ENCODE measurements around the gene LUC7L3. TPM values are rescaled to one million over a fixed set of nuclear protein-coding genes. Genes with fewer than 3 reads are reported as not detected.

The LUC7L3 gene
- total RNA-seq, 1 experiment from 2014 or later, result 185 TPM

DNA sequence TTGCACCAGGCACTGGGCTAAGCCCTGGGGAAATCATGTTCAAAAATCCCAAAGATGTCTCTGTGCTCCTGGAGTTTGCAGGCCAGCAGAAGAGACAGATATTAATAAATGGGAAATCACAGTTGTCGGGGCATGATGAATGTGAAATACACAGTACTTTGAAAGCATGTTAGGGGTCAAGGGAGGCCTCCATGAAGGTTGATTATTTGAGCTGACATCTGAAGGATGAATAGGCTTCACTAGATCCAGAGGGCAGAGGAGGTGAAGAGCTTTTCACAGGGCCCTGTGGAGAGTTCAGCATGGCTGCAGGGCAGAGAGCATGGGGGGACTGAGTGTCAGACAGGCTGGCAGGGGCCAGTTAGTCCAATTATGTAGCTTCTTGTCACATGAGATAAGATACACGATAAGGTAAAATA lies 45.3 kb downstream of the LUC7L3 start:
- intact Hi-C loops (cut with micrococcal nuclease; ENCODE audit: unreplicated experiment), result no loop called here
- H3K27ac ChIP-seq (ENCODE audit: low read depth, low read length, poor library complexity, severe bottlenecking), result no peak overlapping the region
- H3K9me3 ChIP-seq (ENCODE audit: low read depth, low read length, poor library complexity, severe bottlenecking), result no peaks in the 10 kb centered on the region
- TF ChIP-seq, protein P1, sequence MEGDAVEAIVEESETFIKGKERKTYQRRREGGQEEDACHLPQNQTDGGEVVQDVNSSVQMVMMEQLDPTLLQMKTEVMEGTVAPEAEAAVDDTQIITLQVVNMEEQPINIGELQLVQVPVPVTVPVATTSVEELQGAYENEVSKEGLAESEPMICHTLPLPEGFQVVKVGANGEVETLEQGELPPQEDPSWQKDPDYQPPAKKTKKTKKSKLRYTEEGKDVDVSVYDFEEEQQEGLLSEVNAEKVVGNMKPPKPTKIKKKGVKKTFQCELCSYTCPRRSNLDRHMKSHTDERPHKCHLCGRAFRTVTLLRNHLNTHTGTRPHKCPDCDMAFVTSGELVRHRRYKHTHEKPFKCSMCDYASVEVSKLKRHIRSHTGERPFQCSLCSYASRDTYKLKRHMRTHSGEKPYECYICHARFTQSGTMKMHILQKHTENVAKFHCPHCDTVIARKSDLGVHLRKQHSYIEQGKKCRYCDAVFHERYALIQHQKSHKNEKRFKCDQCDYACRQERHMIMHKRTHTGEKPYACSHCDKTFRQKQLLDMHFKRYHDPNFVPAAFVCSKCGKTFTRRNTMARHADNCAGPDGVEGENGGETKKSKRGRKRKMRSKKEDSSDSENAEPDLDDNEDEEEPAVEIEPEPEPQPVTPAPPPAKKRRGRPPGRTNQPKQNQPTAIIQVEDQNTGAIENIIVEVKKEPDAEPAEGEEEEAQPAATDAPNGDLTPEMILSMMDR (conservative IDR thresholded peaks at IDR 0.05; ENCODE audit: low read depth, low read length), result no peak
- TF ChIP-seq EZH2 (IDR thresholded peaks at IDR 0.05; ENCODE audit: borderline replicate concordance, low read depth, low read length, poor library complexity, severe bottlenecking), result no peak
- no peaks in the 10 kb centered on the region for H3K36me3 ChIP-seq (ENCODE audit: insufficient read depth, low read length, poor library complexity, severe bottlenecking)
- DNase-seq (ENCODE audit: low spot score), result no peak
- CTCF ChIA-PET, result no interaction called here
- H3K4me3 ChIP-seq (ENCODE audit: low read depth, low read length, poor library complexity, severe bottlenecking), result no peak overlapping the region
- peaks cover 18% of the 10 kb centered on the region for H3K4me1 ChIP-seq (ENCODE audit: insufficient read depth, low read length, poor library complexity, severe bottlenecking)
- no peaks in the 10 kb centered on the region for H3K27me3 ChIP-seq (replicated peaks; ENCODE audit: insufficient read depth, low read depth, low read length, poor library complexity)
- POLR2A ChIA-PET (ENCODE audit: low non-redundant PET), result no interaction called here
- no TSS peak for BruUV-seq (replicated peaks)

DNA sequence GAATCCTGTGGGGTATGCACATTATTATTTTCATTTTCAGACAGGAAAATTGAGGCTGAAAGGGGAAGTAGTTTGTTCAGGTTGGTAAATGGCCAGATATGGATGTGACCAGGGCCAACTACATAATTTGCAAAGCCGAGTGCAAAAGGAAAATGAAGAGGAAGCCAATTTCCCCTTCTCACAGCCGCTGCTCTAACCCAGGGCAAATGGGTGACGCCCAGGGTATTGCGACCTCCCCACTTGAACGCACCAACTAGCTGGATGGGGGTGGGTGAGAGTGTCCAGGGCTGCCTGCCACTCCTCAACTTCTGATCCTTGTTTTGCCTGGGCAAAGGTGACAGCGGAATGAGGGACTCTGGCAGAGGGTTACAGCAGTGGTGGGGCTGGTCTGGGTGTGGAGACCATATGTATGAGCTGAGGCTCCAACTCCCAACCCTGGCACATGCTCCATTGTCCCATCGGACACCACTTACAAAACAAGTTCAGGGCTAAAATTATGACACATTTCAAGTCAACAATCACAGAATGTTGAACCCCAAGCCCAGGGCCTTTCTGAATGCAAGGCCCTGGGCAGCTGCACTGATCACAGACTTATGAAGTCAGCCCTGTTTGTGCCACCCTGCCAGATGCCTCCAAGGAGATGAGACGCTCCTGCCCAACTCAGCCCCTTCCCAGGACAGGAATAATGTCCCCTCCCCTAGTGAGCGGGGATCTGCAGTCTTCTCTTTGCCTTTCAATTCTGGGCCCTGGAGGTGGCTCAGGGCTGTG lies 46.2 kb downstream of the LUC7L3 start:
- Histone ChIP-seq H3K4me3 (ENCODE audit: low read depth, low read length, poor library complexity, severe bottlenecking) (no peak overlapping the region), H3K9me3 (ENCODE audit: low read depth, low read length, poor library complexity, severe bottlenecking) (no peaks in the 10 kb centered on the region), H3K4me1 (ENCODE audit: insufficient read depth, low read length, poor library complexity, severe bottlenecking) (peaks cover 18% of the 10 kb centered on the region), H3K27me3 (replicated peaks; ENCODE audit: insufficient read depth, low read depth, low read length, poor library complexity) (no peaks in the 10 kb centered on the region), H3K27ac (ENCODE audit: low read depth, low read length, poor library complexity, severe bottlenecking) (no peak overlapping the region), H3K36me3 (ENCODE audit: insufficient read depth, low read length, poor library complexity, severe bottlenecking) (no peaks in the 10 kb centered on the region)
- ChIA-PET POLR2A (ENCODE audit: low non-redundant PET) (no interaction called here), CTCF (interaction anchor here (0.6 kb wide), 1 partner anchor 194 kb away, joined by 5 read pairs; no protein-coding TSS in a partner anchor)
- TF ChIP-seq EZH2 (IDR thresholded peaks at IDR 0.05; ENCODE audit: borderline replicate concordance, low read depth, low read length, poor library complexity, severe bottlenecking), result no peak
- intact Hi-C loops (cut with micrococcal nuclease; ENCODE audit: unreplicated experiment), result no loop called here
- BruUV-seq (replicated peaks), result no TSS peak
- no peak for DNase-seq (ENCODE audit: low spot score)

DNA sequence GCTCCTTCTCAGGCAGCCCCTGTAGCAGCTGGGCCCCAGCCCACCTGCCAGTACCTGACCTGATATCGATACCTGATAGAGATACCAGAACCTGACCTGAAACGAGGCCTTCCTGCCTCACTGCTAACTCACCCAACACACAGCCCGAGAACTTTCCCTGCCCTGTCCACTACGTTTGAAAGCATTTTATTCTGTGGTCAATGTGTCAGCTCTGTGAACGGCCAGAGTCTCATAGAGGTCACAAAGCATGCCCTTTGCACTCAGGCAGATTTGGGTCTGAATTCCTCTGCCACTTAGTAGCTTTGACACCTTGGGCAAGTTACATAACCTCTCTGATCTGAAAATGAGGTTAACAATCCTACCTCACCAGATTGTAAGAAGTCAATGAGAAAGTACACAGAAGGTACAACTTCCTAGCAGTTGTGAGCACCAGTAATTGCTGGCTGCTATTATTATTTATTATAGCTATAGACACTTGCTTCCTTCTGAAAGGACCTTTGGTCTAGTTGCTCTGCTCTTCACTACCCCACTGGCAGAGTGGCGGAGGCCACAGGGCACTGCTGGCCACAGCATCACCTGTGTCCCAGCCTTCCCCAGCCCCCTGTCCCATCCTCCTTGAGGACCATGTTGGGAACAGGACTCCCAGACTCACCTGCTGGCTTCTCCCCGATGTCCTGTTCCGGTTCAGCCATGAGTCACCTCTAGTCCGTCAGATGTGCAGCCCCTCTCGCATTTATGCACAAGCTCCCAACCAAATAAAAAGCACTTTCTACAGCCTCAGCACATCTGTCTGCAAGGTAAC lies 47.0 kb downstream of the LUC7L3 start:
- no peak overlapping the region for H3K4me3 ChIP-seq (ENCODE audit: low read depth, low read length, poor library complexity, severe bottlenecking)
- intact Hi-C loops (cut with micrococcal nuclease; ENCODE audit: unreplicated experiment), result no loop called here
- no peaks in the 10 kb centered on the region for H3K27me3 ChIP-seq (replicated peaks; ENCODE audit: insufficient read depth, low read depth, low read length, poor library complexity)
- no peak overlapping the region for H3K27ac ChIP-seq (ENCODE audit: low read depth, low read length, poor library complexity, severe bottlenecking)
- H3K4me1 ChIP-seq (ENCODE audit: insufficient read depth, low read length, poor library complexity, severe bottlenecking), result peaks cover 18% of the 10 kb centered on the region
- no TSS peak for BruUV-seq (replicated peaks)
- no peak for TF ChIP-seq EZH2 (IDR thresholded peaks at IDR 0.05; ENCODE audit: borderline replicate concordance, low read depth, low read length, poor library complexity, severe bottlenecking)
- TF ChIP-seq, protein P1 (conservative IDR thresholded peaks at IDR 0.05; ENCODE audit: low read depth, low read length), result no peak
- H3K9me3 ChIP-seq (ENCODE audit: low read depth, low read length, poor library complexity, severe bottlenecking), result no peaks in the 10 kb centered on the region
- ChIA-PET POLR2A (ENCODE audit: low non-redundant PET) (no interaction called here), CTCF (no interaction called here)
- no peaks in the 10 kb centered on the region for H3K36me3 ChIP-seq (ENCODE audit: insufficient read depth, low read length, poor library complexity, severe bottlenecking)
- DNase-seq (ENCODE audit: low spot score), result no peak
